ENCODE data around the gene ECT2. TPM values are rescaled to one million over a fixed set of nuclear protein-coding genes. Genes with fewer than 3 reads are reported as not detected.

Gene ECT2
- total RNA-seq, 1 donor from 2014 or later = 11.5 TPM

DNA sequence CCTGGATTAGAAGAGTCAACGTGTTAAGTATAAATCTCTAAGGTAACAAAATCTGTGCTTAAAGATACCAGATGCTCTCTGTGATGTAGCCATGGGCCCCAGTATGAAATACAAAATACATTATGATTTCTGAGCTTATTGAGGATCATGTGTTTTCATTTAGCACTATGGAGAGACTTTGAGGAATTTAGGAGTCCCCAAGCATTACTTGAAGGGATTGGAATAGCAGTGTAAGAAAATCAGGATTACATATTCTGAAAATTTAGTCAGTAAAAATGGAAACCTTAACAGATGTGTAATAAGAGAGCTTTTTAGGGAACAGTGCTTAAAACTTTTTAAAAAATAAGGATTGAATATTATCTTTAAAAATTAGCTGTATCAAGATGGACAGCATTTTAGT is 35.5 kb downstream of the ECT2 start:
- Mint-ChIP-seq H3K36me3 (ENCODE audit: unreplicated experiment) (no peaks in the 10 kb centered on the region), H3K4me1 (ENCODE audit: low read depth, unreplicated experiment) (peaks cover 9% of the 10 kb centered on the region), H3K4me3 (ENCODE audit: unreplicated experiment) (no peak overlapping the region), H3K9me3 (ENCODE audit: unreplicated experiment) (peaks cover 2% of the 10 kb centered on the region), H3K27me3 (ENCODE audit: unreplicated experiment) (no peaks in the 10 kb centered on the region), H3K27ac (ENCODE audit: unreplicated experiment) (no peak overlapping the region)
- TF ChIP-seq, protein P1, sequence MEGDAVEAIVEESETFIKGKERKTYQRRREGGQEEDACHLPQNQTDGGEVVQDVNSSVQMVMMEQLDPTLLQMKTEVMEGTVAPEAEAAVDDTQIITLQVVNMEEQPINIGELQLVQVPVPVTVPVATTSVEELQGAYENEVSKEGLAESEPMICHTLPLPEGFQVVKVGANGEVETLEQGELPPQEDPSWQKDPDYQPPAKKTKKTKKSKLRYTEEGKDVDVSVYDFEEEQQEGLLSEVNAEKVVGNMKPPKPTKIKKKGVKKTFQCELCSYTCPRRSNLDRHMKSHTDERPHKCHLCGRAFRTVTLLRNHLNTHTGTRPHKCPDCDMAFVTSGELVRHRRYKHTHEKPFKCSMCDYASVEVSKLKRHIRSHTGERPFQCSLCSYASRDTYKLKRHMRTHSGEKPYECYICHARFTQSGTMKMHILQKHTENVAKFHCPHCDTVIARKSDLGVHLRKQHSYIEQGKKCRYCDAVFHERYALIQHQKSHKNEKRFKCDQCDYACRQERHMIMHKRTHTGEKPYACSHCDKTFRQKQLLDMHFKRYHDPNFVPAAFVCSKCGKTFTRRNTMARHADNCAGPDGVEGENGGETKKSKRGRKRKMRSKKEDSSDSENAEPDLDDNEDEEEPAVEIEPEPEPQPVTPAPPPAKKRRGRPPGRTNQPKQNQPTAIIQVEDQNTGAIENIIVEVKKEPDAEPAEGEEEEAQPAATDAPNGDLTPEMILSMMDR (IDR thresholded peaks at IDR 0.05; ENCODE audit: partially characterized antibody, unreplicated experiment) = no peak
- no peak for DNase-seq

DNA sequence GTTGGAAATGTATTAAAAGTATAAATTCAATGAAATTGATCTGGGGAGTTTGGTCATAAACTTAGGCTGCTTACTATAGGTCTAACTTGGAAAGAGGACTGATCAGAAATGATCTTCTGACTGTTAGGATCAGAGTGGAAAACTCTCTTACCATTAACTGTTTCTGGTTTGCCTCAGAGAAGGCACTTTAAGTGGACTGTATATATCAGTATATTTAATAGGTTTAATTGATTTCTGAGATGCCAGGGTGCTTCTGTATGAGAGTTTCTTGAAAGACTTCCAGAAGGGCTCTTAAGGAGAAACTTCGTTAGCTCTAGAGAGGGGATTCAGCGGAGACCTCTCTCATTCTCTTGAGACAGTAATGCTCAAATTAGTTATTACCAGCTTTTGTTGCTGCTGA is 36.5 kb downstream of the ECT2 start:
- H3K27me3 Mint-ChIP-seq (ENCODE audit: unreplicated experiment) = no peaks in the 10 kb centered on the region
- H3K36me3 Mint-ChIP-seq (ENCODE audit: unreplicated experiment) = no peaks in the 10 kb centered on the region
- H3K4me3 Mint-ChIP-seq (ENCODE audit: unreplicated experiment) = no peak overlapping the region
- no peak for DNase-seq
- H3K27ac Mint-ChIP-seq (ENCODE audit: unreplicated experiment) = no peak overlapping the region
- H3K4me1 Mint-ChIP-seq (ENCODE audit: low read depth, unreplicated experiment) = peaks cover 9% of the 10 kb centered on the region
- TF ChIP-seq, protein P1 (IDR thresholded peaks at IDR 0.05; ENCODE audit: partially characterized antibody, unreplicated experiment) = no peak
- H3K9me3 Mint-ChIP-seq (ENCODE audit: unreplicated experiment) = peaks cover 2% of the 10 kb centered on the region

DNA sequence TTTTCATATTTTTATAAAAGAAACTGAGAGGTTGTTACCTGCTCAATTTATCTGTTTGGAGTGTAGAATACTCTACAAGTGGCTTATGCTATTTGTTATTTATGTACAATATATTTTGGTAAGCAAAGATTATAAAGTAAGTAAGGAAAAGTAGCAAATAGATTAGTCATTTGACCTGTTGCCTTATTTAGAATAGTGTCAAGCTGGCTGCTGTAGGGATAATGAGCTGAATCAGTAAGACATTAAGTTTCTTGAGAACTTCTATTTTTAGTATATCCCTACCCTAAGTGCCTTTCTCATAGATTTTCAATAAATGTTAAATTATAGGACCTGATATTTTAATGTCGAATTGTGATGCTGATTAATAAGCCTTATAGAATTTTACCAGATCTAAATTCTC is 37.2 kb downstream of the ECT2 start:
- Mint-ChIP-seq H3K4me1 (ENCODE audit: low read depth, unreplicated experiment) (peaks cover 9% of the 10 kb centered on the region), H3K27ac (ENCODE audit: unreplicated experiment) (no peak overlapping the region), H3K36me3 (ENCODE audit: unreplicated experiment) (no peaks in the 10 kb centered on the region), H3K27me3 (ENCODE audit: unreplicated experiment) (no peaks in the 10 kb centered on the region), H3K4me3 (ENCODE audit: unreplicated experiment) (no peak overlapping the region), H3K9me3 (ENCODE audit: unreplicated experiment) (peaks cover 2% of the 10 kb centered on the region)
- DNase-seq = no peak
- TF ChIP-seq, protein P1 (IDR thresholded peaks at IDR 0.05; ENCODE audit: partially characterized antibody, unreplicated experiment) = no peak

DNA sequence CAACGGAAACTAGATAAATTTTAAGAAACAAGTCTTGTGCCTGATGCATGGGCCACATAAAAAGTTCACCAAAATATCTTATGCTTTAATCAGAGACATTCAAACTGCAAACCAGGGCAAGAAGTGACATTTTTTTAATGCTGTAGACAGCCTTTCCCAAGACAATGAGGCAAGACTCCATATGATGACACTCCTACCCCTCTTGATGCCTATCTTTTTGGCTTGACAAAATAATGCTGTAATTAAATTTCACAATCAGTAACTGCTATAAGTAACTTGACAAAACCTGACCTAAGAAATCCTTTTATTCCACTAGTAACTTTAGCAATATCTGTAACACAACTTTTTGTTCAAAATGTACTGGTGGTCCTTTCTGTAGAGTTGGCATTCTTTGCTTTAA is 48.7 kb downstream of the ECT2 start:
- Mint-ChIP-seq H3K27me3 (ENCODE audit: unreplicated experiment) (no peaks in the 10 kb centered on the region), H3K9me3 (ENCODE audit: unreplicated experiment) (no peaks in the 10 kb centered on the region), H3K4me3 (ENCODE audit: unreplicated experiment) (no peak overlapping the region), H3K27ac (ENCODE audit: unreplicated experiment) (no peak overlapping the region), H3K36me3 (ENCODE audit: unreplicated experiment) (no peaks in the 10 kb centered on the region), H3K4me1 (ENCODE audit: low read depth, unreplicated experiment) (no peaks in the 10 kb centered on the region)
- DNase-seq = no peak
- TF ChIP-seq, protein P1 (IDR thresholded peaks at IDR 0.05; ENCODE audit: partially characterized antibody, unreplicated experiment) = no peak

DNA sequence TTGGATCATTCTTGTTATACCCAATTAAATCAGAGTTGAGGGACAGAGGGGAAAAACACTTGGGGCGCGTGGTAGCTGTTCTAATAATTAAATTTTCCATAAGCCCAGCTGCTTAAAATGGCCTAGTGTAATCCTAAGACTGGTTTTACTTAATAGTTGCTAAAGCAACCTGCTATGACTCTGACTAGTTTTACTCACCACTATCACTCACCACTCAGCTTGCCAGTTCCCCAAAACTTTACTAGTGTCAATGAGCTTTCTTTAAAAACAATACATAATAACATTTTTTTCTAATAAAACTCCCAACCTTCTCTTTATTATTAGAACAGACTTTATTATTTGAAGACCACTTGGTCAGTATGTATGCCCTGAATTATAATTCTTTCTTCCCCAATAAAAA is 49.6 kb downstream of the ECT2 start:
- TF ChIP-seq, protein P1 (IDR thresholded peaks at IDR 0.05; ENCODE audit: partially characterized antibody, unreplicated experiment) = no peak
- Mint-ChIP-seq H3K36me3 (ENCODE audit: unreplicated experiment) (no peaks in the 10 kb centered on the region), H3K9me3 (ENCODE audit: unreplicated experiment) (no peaks in the 10 kb centered on the region), H3K4me1 (ENCODE audit: low read depth, unreplicated experiment) (no peaks in the 10 kb centered on the region), H3K4me3 (ENCODE audit: unreplicated experiment) (no peak overlapping the region), H3K27ac (ENCODE audit: unreplicated experiment) (no peak overlapping the region), H3K27me3 (ENCODE audit: unreplicated experiment) (no peaks in the 10 kb centered on the region)
- no peak for DNase-seq

Data from glutamatergic neuron (in vitro differentiated cells).